K562 (cell line): ENCODE measurements around the gene EIF2S2.

Experiments
- CHD2 ChIP-seq: IDR thresholded peaks from 2 replicates; pipeline ENCODE4 v1.6.1; 2011; ENCODE audit warnings: low read depth, low read length
- CHD4 ChIP-seq: fragments of 200-600 bp; sonication (generic); IDR thresholded peaks from 3 replicates; pipeline ENCODE4 v1.6.1; 2012; ENCODE audit warnings: low read depth, mild to moderate bottlenecking, mixed read lengths, low read length, inconsistent platforms; ENCODE audit not compliant: insufficient read depth, insufficient replicate concordance, poor library complexity, severe bottlenecking
- EP300 ChIP-seq: IDR thresholded peaks from 2 replicates; pipeline ENCODE4 v1.6.1; 2012; ENCODE audit warnings: low read length, improper control_type of control experiment
- GMEB1 ChIP-seq: fragments of 250-450 bp; sonication (Bioruptor Pico); IDR thresholded peaks from 2 replicates; pipeline ENCODE4 v1.4.0; 2020; ENCODE audit warnings: mild to moderate bottlenecking
- HNRNPUL1 ChIP-seq: fragments of 200-400 bp; formaldehyde crosslinking; IDR thresholded peaks from 2 replicates; pipeline ENCODE4 v1.6.1; 2017; ENCODE audit warnings: low read length
- JUND ChIP-seq, 2 experiments: IDR thresholded peaks; 2 replicates in 1 of 2; 3 replicates in 1 of 2; pipeline ENCODE4 v1.6.1; 2011; ENCODE audit warnings: borderline replicate concordance in 2 of 2, low read depth in 2 of 2, low read length in 2 of 2, improper control_type of control experiment in 1 of 2, missing biosample characterization in 1 of 2, missing genetic modification characterization in 1 of 2, missing genetic modification reagents in 1 of 2
- MAFG ChIP-seq: fragments of 450-650 bp; conservative IDR thresholded peaks from 2 replicates; pipeline ENCODE4 v1.6.1; 2016; ENCODE audit warnings: missing genetic modification characterization, missing compliant biosample characterization
- MYNN ChIP-seq, 2 experiments: sonication (generic); formaldehyde crosslinking in 1 of 2; IDR thresholded peaks; 2 replicates each; pipeline versions ENCODE4 v1.5.0 to v1.6.1; 2016 to 2020; ENCODE audit warnings: antibody characterized with exemption in 1 of 2, missing genetic modification reagents in 1 of 2
- PKNOX1 ChIP-seq: fragments of 450-650 bp; IDR thresholded peaks from 2 replicates; pipeline ENCODE4 v1.6.1; 2016
- SNAPC5 ChIP-seq: fragments of 250-450 bp; sonication (Bioruptor Pico); IDR thresholded peaks from 2 replicates; pipeline ENCODE4 v1.8.0; 2021; ENCODE audit warnings: moderate library complexity, mild to moderate bottlenecking, inconsistent platforms
- TF ChIP-seq, protein P1 (sequence below): fragments of 450-650 bp; formaldehyde crosslinking; IDR thresholded peaks from 2 replicates; pipeline ENCODE4 v1.4.0; 2020; ENCODE audit warnings: mild to moderate bottlenecking, moderate library complexity
- TF ChIP-seq, protein P2 (sequence below): sonication (generic); formaldehyde crosslinking; IDR thresholded peaks from 2 replicates; pipeline ENCODE4 v1.9.0; 2022; ENCODE audit warnings: mild to moderate bottlenecking, missing genetic modification reagents
- TF ChIP-seq, protein P3 (sequence below): fragments of 450-650 bp; IDR thresholded peaks from 2 replicates; pipeline ENCODE4 v1.6.1; 2016; ENCODE audit warnings: antibody characterized with exemption
- TF ChIP-seq, protein P4 (sequence below), 3 experiments: IDR thresholded peaks in 2 of 3; conservative IDR thresholded peaks in 1 of 3; 2 replicates each; pipeline ENCODE4 v1.5.1; 2011 to 2012; ENCODE audit warnings: low read length in 3 of 3, mild to moderate bottlenecking in 3 of 3, control low read depth in 2 of 3, improper control_type of control experiment in 1 of 3, inconsistent platforms in 1 of 3, low read depth in 1 of 3, mixed read lengths in 1 of 3, moderate library complexity in 1 of 3; ENCODE audit not compliant: insufficient read depth in 2 of 3

GRCh38 chr20:34079818-34080217 is 32.2 kb downstream of the EIF2S2 start:
- TF ChIP-seq GMEB1 (CRISPR knock-in tag) (no peak), EP300 (no peak), HNRNPUL1 (no peak), JUND (IDR thresholded peaks at IDR 0.05; ENCODE audit: borderline replicate concordance, low read depth, low read length) (no peak), JUND (tag; IDR thresholded peaks at IDR 0.05; ENCODE audit: borderline replicate concordance, low read depth, low read length) (no peak), MYNN (IDR thresholded peaks at IDR 0.05) (no peak), MYNN (CRISPR knock-in tag; IDR thresholded peaks at IDR 0.05) (no peak), MAFG (no peak), PKNOX1 (no peak), CHD4 (no peak), CHD2 (no peak), SNAPC5 (CRISPR knock-in tag) (no peak)
- TF ChIP-seq, protein P1, sequence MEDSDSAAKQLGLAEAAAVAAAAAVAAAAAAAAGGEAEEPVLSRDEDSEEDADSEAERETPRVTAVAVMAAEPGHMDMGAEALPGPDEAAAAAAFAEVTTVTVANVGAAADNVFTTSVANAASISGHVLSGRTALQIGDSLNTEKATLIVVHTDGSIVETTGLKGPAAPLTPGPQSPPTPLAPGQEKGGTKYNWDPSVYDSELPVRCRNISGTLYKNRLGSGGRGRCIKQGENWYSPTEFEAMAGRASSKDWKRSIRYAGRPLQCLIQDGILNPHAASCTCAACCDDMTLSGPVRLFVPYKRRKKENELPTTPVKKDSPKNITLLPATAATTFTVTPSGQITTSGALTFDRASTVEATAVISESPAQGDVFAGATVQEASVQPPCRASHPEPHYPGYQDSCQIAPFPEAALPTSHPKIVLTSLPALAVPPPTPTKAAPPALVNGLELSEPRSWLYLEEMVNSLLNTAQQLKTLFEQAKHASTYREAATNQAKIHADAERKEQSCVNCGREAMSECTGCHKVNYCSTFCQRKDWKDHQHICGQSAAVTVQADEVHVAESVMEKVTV (CRISPR knock-in tag), result no peak
- TF ChIP-seq, protein P2, sequence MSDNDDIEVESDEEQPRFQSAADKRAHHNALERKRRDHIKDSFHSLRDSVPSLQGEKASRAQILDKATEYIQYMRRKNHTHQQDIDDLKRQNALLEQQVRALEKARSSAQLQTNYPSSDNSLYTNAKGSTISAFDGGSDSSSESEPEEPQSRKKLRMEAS (CRISPR knock-in tag), result no peak
- TF ChIP-seq, protein P3, sequence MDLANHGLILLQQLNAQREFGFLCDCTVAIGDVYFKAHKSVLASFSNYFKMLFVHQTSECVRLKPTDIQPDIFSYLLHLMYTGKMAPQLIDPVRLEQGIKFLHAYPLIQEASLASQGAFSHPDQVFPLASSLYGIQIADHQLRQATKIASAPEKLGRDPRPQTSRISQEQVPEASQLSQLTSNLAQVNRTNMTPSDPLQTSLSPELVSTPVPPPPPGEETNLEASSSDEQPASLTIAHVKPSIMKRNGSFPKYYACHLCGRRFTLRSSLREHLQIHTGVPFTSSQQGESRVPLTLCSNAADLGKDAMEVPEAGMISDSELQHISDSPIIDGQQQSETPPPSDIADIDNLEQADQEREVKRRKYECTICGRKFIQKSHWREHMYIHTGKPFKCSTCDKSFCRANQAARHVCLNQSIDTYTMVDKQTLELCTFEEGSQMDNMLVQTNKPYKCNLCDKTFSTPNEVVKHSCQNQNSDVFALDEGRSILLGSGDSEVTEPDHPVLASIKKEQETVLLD, result no peak
- TF ChIP-seq, protein P4, sequence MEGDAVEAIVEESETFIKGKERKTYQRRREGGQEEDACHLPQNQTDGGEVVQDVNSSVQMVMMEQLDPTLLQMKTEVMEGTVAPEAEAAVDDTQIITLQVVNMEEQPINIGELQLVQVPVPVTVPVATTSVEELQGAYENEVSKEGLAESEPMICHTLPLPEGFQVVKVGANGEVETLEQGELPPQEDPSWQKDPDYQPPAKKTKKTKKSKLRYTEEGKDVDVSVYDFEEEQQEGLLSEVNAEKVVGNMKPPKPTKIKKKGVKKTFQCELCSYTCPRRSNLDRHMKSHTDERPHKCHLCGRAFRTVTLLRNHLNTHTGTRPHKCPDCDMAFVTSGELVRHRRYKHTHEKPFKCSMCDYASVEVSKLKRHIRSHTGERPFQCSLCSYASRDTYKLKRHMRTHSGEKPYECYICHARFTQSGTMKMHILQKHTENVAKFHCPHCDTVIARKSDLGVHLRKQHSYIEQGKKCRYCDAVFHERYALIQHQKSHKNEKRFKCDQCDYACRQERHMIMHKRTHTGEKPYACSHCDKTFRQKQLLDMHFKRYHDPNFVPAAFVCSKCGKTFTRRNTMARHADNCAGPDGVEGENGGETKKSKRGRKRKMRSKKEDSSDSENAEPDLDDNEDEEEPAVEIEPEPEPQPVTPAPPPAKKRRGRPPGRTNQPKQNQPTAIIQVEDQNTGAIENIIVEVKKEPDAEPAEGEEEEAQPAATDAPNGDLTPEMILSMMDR (IDR thresholded peaks at IDR 0.05 in 2 of 3, conservative IDR thresholded peaks at IDR 0.05 in 1 of 3; ENCODE audit: insufficient read depth in 2 of 3, low read depth in 1 of 3, low read length in 3 of 3), result no peak
